DOHH2 (cell line): ENCODE measurements around the gene HNF4A.

Experiments used
- H3F3A ChIP-seq: fragments of 200-600 bp; sonication (generic), shearing (Covaris generic); 2 replicates; pipeline ENCODE4 v1.6.0; 2016; ENCODE audit warnings: antibody characterized with exemption, mild to moderate bottlenecking; ENCODE audit not compliant: control insufficient read depth, insufficient read depth
- H3K27ac ChIP-seq: fragments of 200-600 bp; sonication (generic); 2 replicates; pipeline ENCODE4 v1.5.1; 2014; ENCODE audit warnings: low read depth, mild to moderate bottlenecking, low read length, moderate library complexity
- H3K27me3 ChIP-seq: fragments of 200-600 bp; sonication (generic); 2 replicates; pipeline ENCODE4 v1.6.1; 2014; ENCODE audit warnings: mild to moderate bottlenecking, low read length, mixed read lengths; ENCODE audit not compliant: control insufficient read depth
- H3K36me3 ChIP-seq: fragments of 200-600 bp; sonication (generic); 2 replicates; pipeline ENCODE4 v1.6.1; 2014; ENCODE audit warnings: mild to moderate bottlenecking, low read length, moderate library complexity, mixed read lengths; ENCODE audit not compliant: control insufficient read depth
- H3K4me1 ChIP-seq: fragments of 200-600 bp; sonication (generic); 2 replicates; pipeline ENCODE4 v1.6.1; 2014; ENCODE audit warnings: mild to moderate bottlenecking, low read length, mixed read lengths; ENCODE audit not compliant: control insufficient read depth
- H3K4me2 ChIP-seq: fragments of 200-600 bp; sonication (generic); 2 replicates; pipeline ENCODE4 v1.6.0; 2014; ENCODE audit warnings: mild to moderate bottlenecking, low read length, moderate library complexity
- H3K4me3 ChIP-seq: fragments of 200-600 bp; sonication (generic); 2 replicates; pipeline ENCODE4 v1.5.1; 2014; ENCODE audit warnings: mild to moderate bottlenecking, low read length, mixed read lengths
- H3K79me2 ChIP-seq: fragments of 200-600 bp; sonication (generic); 2 replicates; pipeline ENCODE4 v1.6.1; 2014; ENCODE audit warnings: mild to moderate bottlenecking, low read length, mixed read lengths; ENCODE audit not compliant: control insufficient read depth
- H3K9me2 ChIP-seq: fragments of 200-600 bp; sonication (generic); replicated peaks from 2 replicates; pipeline ENCODE4 v1.6.1; 2014; ENCODE audit warnings: mild to moderate bottlenecking, low read length, mixed read lengths; ENCODE audit not compliant: control insufficient read depth
- H3K9me3 ChIP-seq: fragments of 200-600 bp; sonication (generic); 2 replicates; pipeline ENCODE4 v1.6.1; 2014; ENCODE audit warnings: antibody characterized with exemption, low read length, mixed read lengths; ENCODE audit not compliant: control insufficient read depth, insufficient read depth
- H4K20me1 ChIP-seq: fragments of 200-600 bp; sonication (generic); 2 replicates; pipeline ENCODE4 v1.6.0; 2014; ENCODE audit warnings: low read depth, mild to moderate bottlenecking, antibody characterized with exemption, low read length, moderate library complexity; ENCODE audit not compliant: control insufficient read depth, insufficient read depth
- EZH2phosphoT487 ChIP-seq: fragments of 200-600 bp; sonication (generic); IDR thresholded peaks from 2 replicates; pipeline ENCODE4 v1.6.1; 2017; ENCODE audit warnings: borderline replicate concordance, mild to moderate bottlenecking, antibody characterized with exemption, low read length, moderate library complexity, mixed read lengths
- TF ChIP-seq, protein P1 (sequence below): fragments of 200-600 bp; sonication (generic); IDR thresholded peaks from one replicate; pipeline ENCODE4 v1.5.1; 2014; ENCODE audit warnings: antibody characterized with exemption, mild to moderate bottlenecking, low read depth, low read length; ENCODE audit not compliant: poor library complexity, severe bottlenecking

The HNF4A gene

DNA sequence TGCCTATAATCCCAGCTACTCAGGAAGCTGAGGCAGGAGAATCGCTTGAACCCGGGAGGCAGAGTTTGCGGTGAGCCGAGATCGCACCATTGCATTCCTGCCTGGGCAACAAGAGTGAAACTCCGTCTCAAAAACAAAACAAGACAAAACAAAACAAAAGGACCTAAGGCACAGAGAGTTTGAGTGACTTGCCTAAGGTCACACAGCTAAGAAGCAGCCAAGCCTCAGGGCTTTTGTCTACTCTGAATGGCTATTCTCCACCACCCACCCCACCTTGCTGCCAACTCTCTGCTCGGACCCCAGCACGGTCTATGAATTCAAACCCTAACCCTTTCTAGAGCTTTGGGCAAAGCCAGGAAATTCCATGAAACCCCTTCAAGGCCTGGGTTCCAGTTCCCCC is 101.1 kb downstream of the HNF4A start:
- TF ChIP-seq EZH2phosphoT487: no peak
- TF ChIP-seq, protein P1, sequence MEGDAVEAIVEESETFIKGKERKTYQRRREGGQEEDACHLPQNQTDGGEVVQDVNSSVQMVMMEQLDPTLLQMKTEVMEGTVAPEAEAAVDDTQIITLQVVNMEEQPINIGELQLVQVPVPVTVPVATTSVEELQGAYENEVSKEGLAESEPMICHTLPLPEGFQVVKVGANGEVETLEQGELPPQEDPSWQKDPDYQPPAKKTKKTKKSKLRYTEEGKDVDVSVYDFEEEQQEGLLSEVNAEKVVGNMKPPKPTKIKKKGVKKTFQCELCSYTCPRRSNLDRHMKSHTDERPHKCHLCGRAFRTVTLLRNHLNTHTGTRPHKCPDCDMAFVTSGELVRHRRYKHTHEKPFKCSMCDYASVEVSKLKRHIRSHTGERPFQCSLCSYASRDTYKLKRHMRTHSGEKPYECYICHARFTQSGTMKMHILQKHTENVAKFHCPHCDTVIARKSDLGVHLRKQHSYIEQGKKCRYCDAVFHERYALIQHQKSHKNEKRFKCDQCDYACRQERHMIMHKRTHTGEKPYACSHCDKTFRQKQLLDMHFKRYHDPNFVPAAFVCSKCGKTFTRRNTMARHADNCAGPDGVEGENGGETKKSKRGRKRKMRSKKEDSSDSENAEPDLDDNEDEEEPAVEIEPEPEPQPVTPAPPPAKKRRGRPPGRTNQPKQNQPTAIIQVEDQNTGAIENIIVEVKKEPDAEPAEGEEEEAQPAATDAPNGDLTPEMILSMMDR: no peak
- H3K9me3 ChIP-seq: no peaks in the 10 kb centered on the region
- H3K4me2 ChIP-seq: no peak overlapping the region
- no peak overlapping the region for H3K4me3 ChIP-seq
- no peaks in the 10 kb centered on the region for H4K20me1 ChIP-seq
- no peaks in the 10 kb centered on the region for H3K9me2 ChIP-seq
- H3K27ac ChIP-seq: no peak overlapping the region
- H3F3A ChIP-seq: no peaks in the 10 kb centered on the region
- peaks cover 5% of the 10 kb centered on the region for H3K27me3 ChIP-seq
- H3K79me2 ChIP-seq: no peaks in the 10 kb centered on the region
- no peaks in the 10 kb centered on the region for H3K36me3 ChIP-seq
- no peaks in the 10 kb centered on the region for H3K4me1 ChIP-seq

DNA sequence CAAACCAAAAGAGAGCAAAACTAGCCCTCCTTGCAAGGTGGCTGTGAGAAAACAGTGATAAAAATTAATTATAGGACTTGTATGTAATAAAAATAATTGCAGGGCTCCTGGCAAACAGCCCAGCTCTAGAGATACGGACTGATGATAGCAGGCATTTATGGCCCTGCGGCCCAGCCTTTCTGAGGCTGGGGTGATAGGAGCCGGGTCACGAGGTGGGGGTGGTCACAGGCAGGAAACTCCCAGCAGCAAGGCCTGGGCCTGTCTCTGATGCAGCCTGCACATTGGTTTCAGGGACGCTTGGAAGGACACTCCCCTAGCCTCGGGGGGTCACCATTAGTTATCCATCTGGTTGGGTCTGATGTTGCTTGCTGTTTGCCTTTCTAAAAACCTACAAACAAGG is 101.5 kb downstream of the HNF4A start:
- no peak overlapping the region for H3K4me3 ChIP-seq
- H3F3A ChIP-seq: no peaks in the 10 kb centered on the region
- H3K36me3 ChIP-seq: no peaks in the 10 kb centered on the region
- no peaks in the 10 kb centered on the region for H3K4me1 ChIP-seq
- no peaks in the 10 kb centered on the region for H4K20me1 ChIP-seq
- no peak for TF ChIP-seq EZH2phosphoT487
- TF ChIP-seq, protein P1: no peak
- H3K27ac ChIP-seq: no peak overlapping the region
- no peaks in the 10 kb centered on the region for H3K79me2 ChIP-seq
- no peak overlapping the region for H3K4me2 ChIP-seq
- no peaks in the 10 kb centered on the region for H3K9me2 ChIP-seq
- no peaks in the 10 kb centered on the region for H3K9me3 ChIP-seq
- H3K27me3 ChIP-seq: peaks cover 3% of the 10 kb centered on the region

DNA sequence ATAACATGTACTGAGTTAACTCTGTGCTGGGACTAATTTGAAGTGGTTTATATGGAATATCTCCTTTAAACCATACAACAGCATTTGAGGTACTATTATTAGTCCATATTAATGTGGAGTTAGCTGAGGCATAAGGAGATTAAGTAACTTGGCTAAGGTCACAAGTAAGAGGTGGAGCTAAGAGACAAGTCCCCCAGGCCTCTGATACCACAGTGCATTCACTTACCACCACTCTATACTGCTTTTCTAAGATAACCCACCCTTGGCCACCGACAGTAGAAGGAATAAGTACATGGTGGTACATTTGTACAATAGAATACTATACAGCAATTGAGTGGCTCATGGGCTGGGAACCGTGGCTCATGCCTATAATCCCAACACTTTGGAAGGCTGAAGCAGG is 103.8 kb downstream of the HNF4A start:
- TF ChIP-seq, protein P1: no peak
- no peak for TF ChIP-seq EZH2phosphoT487
- Histone ChIP-seq H3K27ac (no peak overlapping the region), H3K4me3 (no peak overlapping the region), H3K4me1 (no peaks in the 10 kb centered on the region), H3K27me3 (no peaks in the 10 kb centered on the region), H3K79me2 (no peaks in the 10 kb centered on the region), H3K9me2 (no peaks in the 10 kb centered on the region), H3K36me3 (no peaks in the 10 kb centered on the region), H3F3A (no peaks in the 10 kb centered on the region), H3K4me2 (no peak overlapping the region), H3K9me3 (no peaks in the 10 kb centered on the region), H4K20me1 (no peaks in the 10 kb centered on the region)

DNA sequence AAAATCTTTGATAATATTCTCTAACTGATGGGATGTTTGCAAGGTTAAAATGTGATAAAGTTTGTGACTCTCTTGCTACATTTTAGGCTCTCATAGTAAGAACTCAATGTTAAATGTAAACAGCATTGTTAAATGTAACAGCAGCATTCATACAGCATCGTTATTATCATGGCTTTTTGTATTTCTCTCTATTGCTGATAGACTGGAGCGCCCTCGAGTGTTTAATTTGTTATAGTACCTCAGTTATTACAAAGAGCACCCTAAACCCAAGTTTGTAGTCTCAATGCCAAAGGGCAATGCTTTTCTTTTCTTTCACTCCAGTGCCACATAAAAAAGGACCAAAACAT is 105.3 kb downstream of the HNF4A start:
- H3K9me2 ChIP-seq: no peaks in the 10 kb centered on the region
- no peaks in the 10 kb centered on the region for H4K20me1 ChIP-seq
- no peaks in the 10 kb centered on the region for H3K4me1 ChIP-seq
- no peak overlapping the region for H3K27ac ChIP-seq
- no peaks in the 10 kb centered on the region for H3K27me3 ChIP-seq
- no peak for TF ChIP-seq EZH2phosphoT487
- TF ChIP-seq, protein P1: peak; percentile 71
- no peaks in the 10 kb centered on the region for H3F3A ChIP-seq
- H3K4me2 ChIP-seq: no peak overlapping the region
- no peaks in the 10 kb centered on the region for H3K9me3 ChIP-seq
- no peak overlapping the region for H3K4me3 ChIP-seq
- no peaks in the 10 kb centered on the region for H3K36me3 ChIP-seq
- H3K79me2 ChIP-seq: no peaks in the 10 kb centered on the region
